ENCODE measurements around the gene TBC1D12. TPM values are rescaled to one million over a fixed set of nuclear protein-coding genes. Genes with fewer than 3 reads are reported as not detected.
"Not testable (repeated sequence)": the region's sequence is repeated elsewhere in the genome, so short reads cannot be mapped to it uniquely, and the experiment has no call there.

Gene TBC1D12
- total RNA-seq, 4 donors from 2014 or later: 7.2 to 37.5 (median 13.6) TPM

DNA sequence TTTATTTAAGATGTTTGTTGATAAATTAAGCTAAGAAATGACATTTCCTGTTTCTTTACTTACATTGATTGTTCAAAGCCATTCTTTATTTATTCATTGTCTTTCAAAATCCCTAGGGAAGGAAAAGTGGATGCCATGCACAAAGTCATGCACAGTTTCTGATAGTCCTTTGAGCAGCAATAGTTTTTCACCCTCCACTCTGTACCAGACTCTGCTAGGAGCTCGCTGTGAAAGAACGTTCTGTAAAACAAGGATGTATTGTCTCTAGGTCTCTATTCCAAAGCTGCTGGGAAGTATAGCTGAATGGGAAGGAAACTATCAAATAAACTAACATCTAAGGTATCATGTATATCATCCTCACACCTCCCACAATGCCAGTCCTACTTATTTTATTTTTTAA, 31.8 kb upstream of the TBC1D12 start:
- H3K4me3 ChIP-seq: no peak overlapping the region
- intact Hi-C loops (cut with DNase I; ENCODE audit: low total_unique reads): no loop called here
- H3K36me3 ChIP-seq: no peaks in the 10 kb centered on the region
- H3K9me3 ChIP-seq: no peaks in the 10 kb centered on the region
- no peak overlapping the region for H3K27ac ChIP-seq
- H3K27me3 ChIP-seq: no peaks in the 10 kb centered on the region
- DNase-seq: no peak
- TF ChIP-seq, protein P1, sequence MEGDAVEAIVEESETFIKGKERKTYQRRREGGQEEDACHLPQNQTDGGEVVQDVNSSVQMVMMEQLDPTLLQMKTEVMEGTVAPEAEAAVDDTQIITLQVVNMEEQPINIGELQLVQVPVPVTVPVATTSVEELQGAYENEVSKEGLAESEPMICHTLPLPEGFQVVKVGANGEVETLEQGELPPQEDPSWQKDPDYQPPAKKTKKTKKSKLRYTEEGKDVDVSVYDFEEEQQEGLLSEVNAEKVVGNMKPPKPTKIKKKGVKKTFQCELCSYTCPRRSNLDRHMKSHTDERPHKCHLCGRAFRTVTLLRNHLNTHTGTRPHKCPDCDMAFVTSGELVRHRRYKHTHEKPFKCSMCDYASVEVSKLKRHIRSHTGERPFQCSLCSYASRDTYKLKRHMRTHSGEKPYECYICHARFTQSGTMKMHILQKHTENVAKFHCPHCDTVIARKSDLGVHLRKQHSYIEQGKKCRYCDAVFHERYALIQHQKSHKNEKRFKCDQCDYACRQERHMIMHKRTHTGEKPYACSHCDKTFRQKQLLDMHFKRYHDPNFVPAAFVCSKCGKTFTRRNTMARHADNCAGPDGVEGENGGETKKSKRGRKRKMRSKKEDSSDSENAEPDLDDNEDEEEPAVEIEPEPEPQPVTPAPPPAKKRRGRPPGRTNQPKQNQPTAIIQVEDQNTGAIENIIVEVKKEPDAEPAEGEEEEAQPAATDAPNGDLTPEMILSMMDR (IDR thresholded peaks at IDR 0.05): no peak
- no peak for TF ChIP-seq POLR2A (IDR thresholded peaks at IDR 0.05)
- no peaks in the 10 kb centered on the region for H3K4me1 ChIP-seq

DNA sequence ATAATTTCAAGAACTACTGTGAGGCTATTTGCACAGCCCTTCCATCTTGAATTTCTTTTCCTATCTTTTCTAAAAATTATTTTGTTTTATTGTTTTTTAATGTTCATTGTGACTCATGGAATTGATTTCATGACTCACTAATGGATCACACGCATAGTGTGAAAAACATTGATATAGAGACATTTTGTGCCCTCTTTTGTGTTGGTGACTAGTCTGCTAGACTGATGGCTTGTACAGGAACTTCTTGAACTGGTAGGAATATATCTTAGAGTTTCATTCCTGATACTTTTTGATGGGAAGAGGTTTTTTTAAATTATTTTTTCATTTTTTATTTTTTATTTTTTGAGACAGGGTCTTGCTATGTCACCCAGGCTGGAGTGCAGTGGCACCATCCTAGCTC, 27.0 kb upstream of the TBC1D12 start:
- no peaks in the 10 kb centered on the region for H3K9me3 ChIP-seq
- intact Hi-C loops (cut with DNase I; ENCODE audit: low total_unique reads): no loop called here
- TF ChIP-seq POLR2A (IDR thresholded peaks at IDR 0.05): no peak
- TF ChIP-seq, protein P1 (IDR thresholded peaks at IDR 0.05): no peak

GRCh38 chr10:94376865-94377264, 25.5 kb upstream of the TBC1D12 start:
- Histone ChIP-seq H3K4me3 (no peak overlapping the region), H3K27ac (no peak overlapping the region), H3K27me3 (no peaks in the 10 kb centered on the region), H3K36me3 (no peaks in the 10 kb centered on the region), H3K4me1 (no peaks in the 10 kb centered on the region), H3K9me3 (no peaks in the 10 kb centered on the region)
- no peak for TF ChIP-seq POLR2A (IDR thresholded peaks at IDR 0.05)
- TF ChIP-seq, protein P1 (IDR thresholded peaks at IDR 0.05): no peak
- DNase-seq: no peak
- intact Hi-C loops (cut with DNase I; ENCODE audit: low total_unique reads): no loop called here

More for the DNA sequence above, 27.0 kb upstream of the TBC1D12 start:
- no peak overlapping the region for H3K27ac ChIP-seq
- H3K27me3 ChIP-seq: no peaks in the 10 kb centered on the region
- DNase-seq: no peak
- H3K4me3 ChIP-seq: no peak overlapping the region
- no peaks in the 10 kb centered on the region for H3K4me1 ChIP-seq
- no peaks in the 10 kb centered on the region for H3K36me3 ChIP-seq

- intact Hi-C loops (cut with DNase I; ENCODE audit: low total_unique reads): no loop called here
- Histone ChIP-seq H3K9me3 (no peaks in the 10 kb centered on the region), H3K4me3 (no peak overlapping the region), H3K27me3 (no peaks in the 10 kb centered on the region), H3K4me1 (no peaks in the 10 kb centered on the region), H3K27ac (no peak overlapping the region), H3K36me3 (no peaks in the 10 kb centered on the region)
- no peak for TF ChIP-seq POLR2A (IDR thresholded peaks at IDR 0.05)
- TF ChIP-seq, protein P1 (IDR thresholded peaks at IDR 0.05): no peak
- no peak for DNase-seq
These were observed 18.8 kb upstream of the TBC1D12 start for GRCh38 chr10:94383530-94383929.

- H3K9me3 ChIP-seq; H3K36me3 ChIP-seq; H3K27me3 ChIP-seq; H3K4me1 ChIP-seq; H3K4me3 ChIP-seq; H3K27ac ChIP-seq; DNase-seq; intact Hi-C loops (cut with DNase I; ENCODE audit: low total_unique reads): not testable (repeated sequence)
These were observed 16.6 kb upstream of the TBC1D12 start for GRCh38 chr10:94385733-94386132.

DNA sequence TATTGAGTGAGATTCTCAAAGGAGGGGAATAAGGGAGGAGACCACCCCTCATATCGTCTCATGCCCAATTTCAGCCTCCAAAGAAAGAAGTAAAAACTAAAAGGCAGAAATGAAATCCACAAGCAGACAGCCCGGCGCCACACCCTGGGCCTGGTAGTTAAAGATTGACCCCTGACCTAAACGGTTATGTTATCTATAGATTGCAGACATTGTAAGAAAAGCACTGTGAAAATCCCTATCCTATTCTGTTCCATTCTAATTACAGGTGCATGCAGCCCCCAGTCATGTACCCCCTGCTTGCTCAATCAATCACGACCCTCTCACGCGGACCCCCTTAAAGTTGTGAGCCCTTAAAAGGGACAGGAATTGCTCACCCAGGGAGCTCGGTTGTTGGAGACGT, 10.2 kb upstream of the TBC1D12 start:
- H3K4me1 ChIP-seq; intact Hi-C loops (cut with DNase I; ENCODE audit: low total_unique reads): not testable (repeated sequence)

More for the DNA sequence above, 10.2 kb upstream of the TBC1D12 start:
- not testable (repeated sequence) for H3K27me3 ChIP-seq, DNase-seq, H3K9me3 ChIP-seq, H3K36me3 ChIP-seq, H3K27ac ChIP-seq, H3K4me3 ChIP-seq

Measured in uterus (tissue), 4 donors.